Measurements from ENCODE around the gene APLP1.
A peak's percentile ranks its signal among the peaks of the same experiment; 100 is the strongest.
"Not testable (repeated sequence)": the region's sequence is repeated elsewhere in the genome, so short reads cannot be mapped to it uniquely, and the experiment has no call there.

APLP1 gene

GRCh38 chr19:35908010-35908441 is 39.7 kb downstream of the APLP1 start, which contains the start of gene TYROBP:
TYROBP (minus strand) TSS chr19:35908295; CDS start chr19:35908228, 67 bp downstream.
- no peak for DNase-seq

- no peak for DNase-seq
Measured at GRCh38 chr19:35908973-35909683, 40.8 kb downstream of the APLP1 start.

- DNase-seq, result no peak
Measured at GRCh38 chr19:35909684-35910035, 41.3 kb downstream of the APLP1 start.

- DNase-seq, result not testable (repeated sequence)
Measured at GRCh38 chr19:35910355-35910754, 42.0 kb downstream of the APLP1 start.

- DNase-seq, result no peak
Measured at GRCh38 chr19:35911173-35911572, 42.8 kb downstream of the APLP1 start.

GRCh38 chr19:35911790-35912189 is 43.4 kb downstream of the APLP1 start:
- peak; percentile 57 for DNase-seq

- DNase-seq, result no peak
Measured at GRCh38 chr19:35913589-35913988, 45.2 kb downstream of the APLP1 start.

GRCh38 chr19:35915443-35915842 is 47.1 kb downstream of the APLP1 start:
- DNase-seq, result no peak

- DNase-seq, result no peak
Measured at GRCh38 chr19:35919306-35919705, 50.9 kb downstream of the APLP1 start.

- no peak for DNase-seq
Measured at GRCh38 chr19:35921012-35921411, 52.6 kb downstream of the APLP1 start.

- no peak for DNase-seq
Measured at GRCh38 chr19:35925501-35925900, 57.1 kb downstream of the APLP1 start.

GRCh38 chr19:35928507-35928906 is 60.1 kb downstream of the APLP1 start:
- DNase-seq, result no peak
